Endothelial cell of umbilical vein (primary cell): ENCODE results near the gene SRGAP1. TPM values are rescaled to one million over a fixed set of nuclear protein-coding genes. Genes with fewer than 3 reads are reported as not detected.
A peak's percentile ranks its signal among the peaks of the same experiment; 100 is the strongest.
"Not testable (repeated sequence)": the region's sequence is repeated elsewhere in the genome, so short reads cannot be mapped to it uniquely, and the experiment has no call there.

Source experiments
- BruUV-seq: library from RNA; stranded (reverse); fragments of 400-500 nt; replicated peaks from 2 replicates; lab custom pipeline; 2021; lab: Mats Ljungman, UMichigan
- CTCF ChIA-PET: fragments of 300-600, 350-600 bp; sonication (Branson Sonifier 250); formaldehyde crosslinking; loops from one replicate; lab custom pipeline; 2021; ENCODE audit warnings: antibody characterized with exemption, inconsistent platforms; lab: Charles Lee
- POLR2A ChIA-PET: fragments of 300-600, 350-600 bp; sonication (Branson Sonifier 250); formaldehyde crosslinking; loops from one replicate; lab custom pipeline; 2021; ENCODE audit warnings: antibody characterized with exemption, inconsistent platforms; lab: Charles Lee
- DNase-seq: peaks from one replicate; pipeline ENCODE4 v3.0.0-alpha.2; 2011; ENCODE audit warnings: low read depth, low spot score
- FAIRE-seq: peaks from 2 replicates; lab custom pipeline; 2011; peaks lifted over from hg19 to GRCh38; lab: Jason Lieb, UNC
- H2AFZ ChIP-seq: 2 replicates; pipeline ENCODE4 v1.6.0; 2012; ENCODE audit warnings: low read depth, low read length, control low read depth, inconsistent platforms
- H3K27ac ChIP-seq: 2 replicates; pipeline ENCODE4 v1.5.1; 2011; ENCODE audit warnings: low read depth, mild to moderate bottlenecking, control low read depth, low read length, moderate library complexity; ENCODE audit not compliant: insufficient read depth
- H3K27me3 ChIP-seq, 2 experiments: 2 replicates each; pipeline versions ENCODE4 v1.6.0 to v1.6.1; 2011; ENCODE audit warnings: low read length in 2 of 2, mixed read lengths in 1 of 2; ENCODE audit not compliant: control insufficient read depth in 2 of 2, insufficient read depth in 2 of 2
- H3K36me3 ChIP-seq, 2 experiments: 2 replicates in 1 of 2; 3 replicates in 1 of 2; pipeline ENCODE4 v1.5.1; 2011; ENCODE audit warnings: low read length in 2 of 2, mild to moderate bottlenecking in 1 of 2, moderate library complexity in 1 of 2; ENCODE audit not compliant: control insufficient read depth in 2 of 2, insufficient read depth in 2 of 2; ENCODE audit errors: extremely low read depth in 1 of 2
- H3K4me1 ChIP-seq: 3 replicates; pipeline ENCODE4 v1.5.1; 2011; ENCODE audit warnings: mild to moderate bottlenecking, low read length; ENCODE audit not compliant: control insufficient read depth, insufficient read depth; ENCODE audit errors: extremely low read depth
- H3K4me2 ChIP-seq: 2 replicates; pipeline ENCODE4 v1.6.1; 2011; ENCODE audit warnings: low read length, control low read depth, mixed read lengths; ENCODE audit not compliant: insufficient read depth
- H3K4me3 ChIP-seq, 3 experiments: fragments of 200-600 bp in 1 of 3; sonication (generic), shearing (Covaris generic) in 1 of 3; replicated peaks in 1 of 3; 2 replicates each; pipeline ENCODE4 v1.5.1; 2011 to 2016; ENCODE audit warnings: control low read depth in 3 of 3, low read length in 3 of 3, mild to moderate bottlenecking in 2 of 3, inconsistent platforms in 1 of 3, low read depth in 1 of 3, moderate library complexity in 1 of 3; ENCODE audit not compliant: insufficient read depth in 1 of 3
- H3K79me2 ChIP-seq: 2 replicates; pipeline ENCODE4 v1.6.0; 2012; ENCODE audit warnings: low read length, inconsistent platforms; ENCODE audit not compliant: control insufficient read depth, insufficient read depth
- H3K9ac ChIP-seq: replicated peaks from 2 replicates; pipeline ENCODE3; 2011; ENCODE audit warnings: low read length, control low read depth; ENCODE audit not compliant: insufficient read depth; ENCODE audit errors: extremely low read depth
- H3K9me1 ChIP-seq: replicated peaks from 3 replicates; pipeline ENCODE4 v1.6.0; 2011; ENCODE audit warnings: mild to moderate bottlenecking, low read length; ENCODE audit not compliant: control insufficient read depth, insufficient read depth; ENCODE audit errors: extremely low read depth
- H3K9me3 ChIP-seq: replicated peaks from 2 replicates; pipeline ENCODE4 v1.5.1; 2012; ENCODE audit warnings: low read length, inconsistent platforms; ENCODE audit not compliant: control insufficient read depth, insufficient read depth
- H4K20me1 ChIP-seq: replicated peaks from 2 replicates; pipeline ENCODE3; 2011; ENCODE audit warnings: mild to moderate bottlenecking, low read length; ENCODE audit not compliant: control insufficient read depth, insufficient read depth; ENCODE audit errors: extremely low read depth
- CTCF ChIP-seq, 2 donors: IDR thresholded peaks; 1 replicate in 1 of 2; 2 replicates in 1 of 2; pipeline ENCODE4 v1.5.1; 2011; ENCODE audit warnings: low read length in 2 of 2, mild to moderate bottlenecking in 2 of 2, moderate library complexity in 2 of 2, control low read depth in 1 of 2, inconsistent platforms in 1 of 2, low read depth in 1 of 2; ENCODE audit not compliant: insufficient read depth in 1 of 2; ENCODE audit errors: extremely low read depth in 1 of 2
- EZH2 ChIP-seq: IDR thresholded peaks from 2 replicates; pipeline ENCODE4 v1.6.1; 2012; ENCODE audit warnings: borderline replicate concordance, low read depth, mild to moderate bottlenecking, moderate library complexity, low read length, inconsistent platforms; ENCODE audit not compliant: severe bottlenecking
- FOS ChIP-seq: IDR thresholded peaks from 2 replicates; pipeline ENCODE4 v1.6.1; 2011; ENCODE audit warnings: mild to moderate bottlenecking, low read length, moderate library complexity, borderline replicate concordance; ENCODE audit not compliant: insufficient read depth
- GATA2 ChIP-seq: IDR thresholded peaks from 2 replicates; pipeline ENCODE4 v1.7.0; 2011; ENCODE audit warnings: low read depth, mild to moderate bottlenecking, moderate library complexity, mixed read lengths, low read length; ENCODE audit not compliant: insufficient read length, insufficient read depth
- MYC ChIP-seq: IDR thresholded peaks from one replicate; pipeline ENCODE4 v1.6.1; 2011; ENCODE audit warnings: mild to moderate bottlenecking, low read depth, low read length
- POLR2A ChIP-seq: IDR thresholded peaks from 2 replicates; pipeline ENCODE4 v1.6.1; 2012; ENCODE audit warnings: low read depth, mild to moderate bottlenecking, control low read depth, low read length
- POLR2AphosphoS5 ChIP-seq: IDR thresholded peaks from 2 replicates; pipeline ENCODE4 v1.6.1; 2012; ENCODE audit warnings: low read depth, mild to moderate bottlenecking, control low read depth, low read length, moderate library complexity; ENCODE audit not compliant: insufficient read depth
- dilution Hi-C: fragments of 300-500 bp; cut with MboI; formaldehyde crosslinking; loops from one replicate; pipeline ENCODE4 v1.15.0; 2019; ENCODE audit warnings: low sequenced_read_pairs; ENCODE audit not compliant: extremely low pct_ligation_motif_present
- intact Hi-C: fragments of 100-400 bp; cut with micrococcal nuclease; formaldehyde crosslinking; loops from one replicate; pipeline ENCODE4 v1.10.0; 2022
- polyA plus RNA-seq, 4 experiments: library from polyadenylated mRNA; depleted of rRNA in 3 of 4; stranded (reverse) in 3 of 4; unstranded in 1 of 4; fragments of >200 nt; gene quantifications; 2 replicates each; pipeline versions ENCODE4 v1.2.1 to v1.2.3, GENCODE V29; 2011 to 2012; ENCODE audit warnings: missing spikeins in 1 of 4
- total RNA-seq: library from RNA; stranded (reverse); gene quantifications from 2 replicates; pipeline ENCODE4 v1.2.3, GENCODE V29; 2021
- TF ChIP-seq, protein P1 (sequence below): IDR thresholded peaks from 2 replicates; pipeline ENCODE4 v1.6.1; 2011; ENCODE audit not compliant: insufficient read depth, insufficient read length

SRGAP1 gene
- total and polyA plus RNA-seq, 2 donors (not counting 3 experiments of a cell fraction or from before 2014, with no cell fraction given): 4.9 to 16.3 TPM

DNA sequence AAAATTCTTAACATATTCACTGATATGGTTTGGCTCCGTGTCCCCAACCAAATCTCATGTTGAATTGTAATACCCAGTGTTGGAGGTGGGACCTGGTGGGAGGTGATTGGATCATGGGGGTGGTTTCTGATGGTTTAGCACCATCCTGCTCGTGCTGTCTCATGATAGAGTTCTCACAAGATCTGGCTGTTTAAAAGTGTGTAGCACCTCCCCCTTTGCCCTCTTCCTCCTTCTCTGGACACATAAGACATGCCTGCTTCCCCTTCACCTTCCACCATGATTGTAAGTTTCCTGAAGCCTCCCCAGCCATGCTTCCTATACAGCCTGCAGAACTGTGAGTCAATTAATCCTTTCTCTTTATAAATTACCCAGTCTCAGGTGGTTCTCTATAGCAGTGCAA lies 189.6 kb downstream of the SRGAP1 start:
- POLR2A ChIA-PET, H3K9me1 ChIP-seq, H3K4me1 ChIP-seq, BruUV-seq, H3K36me3 ChIP-seq, H3K9ac ChIP-seq, H3K79me2 ChIP-seq, H2AFZ ChIP-seq, DNase-seq, H3K9me3 ChIP-seq, H3K27me3 ChIP-seq, H3K27ac ChIP-seq, intact Hi-C loops, dilution Hi-C loops, H3K4me2 ChIP-seq, H4K20me1 ChIP-seq, H3K4me3 ChIP-seq: not testable (repeated sequence)
- CTCF ChIA-PET: interaction anchor here (1.5 kb wide), 1 partner anchor 12 kb away, joined by 3 read pairs; no protein-coding TSS in a partner anchor
- FAIRE-seq: peak; percentile 8

DNA sequence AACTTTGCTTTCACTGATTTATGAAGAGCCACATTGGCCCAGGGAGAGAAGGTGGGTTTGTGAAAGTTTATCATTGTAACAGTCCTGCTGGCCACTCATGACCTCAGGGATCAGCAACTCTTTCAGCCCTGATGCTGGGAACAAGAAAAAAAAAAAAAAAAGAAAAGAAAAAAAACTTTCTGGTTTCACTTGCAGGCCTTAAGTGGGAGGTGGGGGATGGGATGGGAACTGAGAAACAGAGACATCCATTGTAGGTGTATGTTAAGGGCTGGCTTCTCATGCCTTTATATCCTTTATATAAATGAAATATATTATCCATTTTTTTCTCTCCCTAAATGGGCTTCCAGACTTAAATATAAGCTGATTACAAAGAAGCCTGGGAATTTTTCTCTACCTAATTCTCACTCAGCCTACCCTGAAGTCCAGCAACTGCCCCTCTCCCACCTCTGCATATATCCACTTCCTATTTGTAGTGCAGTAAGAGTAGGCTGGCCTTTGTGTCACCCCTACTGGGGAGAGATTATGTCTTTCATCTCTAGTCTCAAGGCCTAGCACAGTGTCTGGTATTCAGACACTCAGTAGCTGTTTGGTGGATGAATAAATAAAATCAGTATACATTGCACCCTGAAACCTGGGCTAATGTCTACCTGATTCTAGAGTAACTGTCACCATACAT lies 190.5 kb downstream of the SRGAP1 start:
- Histone ChIP-seq H3K9ac (no peak overlapping the region), H3K27ac (no peak overlapping the region), H4K20me1 (no peaks in the 10 kb centered on the region), H3K79me2 (no peaks in the 10 kb centered on the region), H3K27me3 (no peaks in the 10 kb centered on the region), H3K4me3 (no peak overlapping the region), H3K4me1 (peaks cover 14% of the 10 kb centered on the region), H3K9me1 (no peaks in the 10 kb centered on the region), H3K9me3 (no peaks in the 10 kb centered on the region), H2AFZ (no peak overlapping the region), H3K4me2 (no peak overlapping the region), H3K36me3 (no peaks in the 10 kb centered on the region)
- CTCF ChIA-PET: interaction anchor here (1.8 kb wide), 1 partner anchor 8 kb away, joined by 4 read pairs; no protein-coding TSS in a partner anchor
- dilution Hi-C loops (no loop called here), intact Hi-C loops (no loop called here)
- no TSS peak for BruUV-seq
- DNase-seq (no peak), FAIRE-seq (no peak)
- POLR2A ChIA-PET: no interaction called here
- TF ChIP-seq EZH2: no peak
- TF ChIP-seq, protein P1, sequence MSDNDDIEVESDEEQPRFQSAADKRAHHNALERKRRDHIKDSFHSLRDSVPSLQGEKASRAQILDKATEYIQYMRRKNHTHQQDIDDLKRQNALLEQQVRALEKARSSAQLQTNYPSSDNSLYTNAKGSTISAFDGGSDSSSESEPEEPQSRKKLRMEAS: no peak
- TF ChIP-seq FOS: no peak
- no peak for TF ChIP-seq POLR2AphosphoS5
- TF ChIP-seq CTCF (IDR thresholded peaks at IDR 0.05; ENCODE audit: extremely low read depth in 1 of 2, insufficient read depth in 1 of 2, low read depth in 1 of 2, low read length in 2 of 2): no peak
- TF ChIP-seq GATA2: no peak
- no peak for TF ChIP-seq MYC
- TF ChIP-seq POLR2A: no peak
